WTC11 (cell line): ENCODE results near the gene ANKMY1. TPM values are rescaled to one million over a fixed set of nuclear protein-coding genes. Genes with fewer than 3 reads are reported as not detected.
"Not testable (repeated sequence)": the region's sequence is repeated elsewhere in the genome, so short reads cannot be mapped to it uniquely, and the experiment has no call there.

ENCODE experiments used
- ATAC-seq: fragments of 200-7000 bp; cut with Tn5 transposase; 2 replicates; pipeline ENCODE4 v1.10.0; 2021; ENCODE audit warnings: mild to moderate bottlenecking, moderate library complexity
- CTCF ChIA-PET: fragments of 300-600 bp; sonication (Branson Sonifier 250); formaldehyde crosslinking; loops from one replicate; lab custom pipeline; 2021; ENCODE audit warnings: antibody characterized with exemption; lab: Charles Lee
- POLR2A ChIA-PET: fragments of 350-600 bp; sonication (Branson Sonifier 250); formaldehyde crosslinking; loops from one replicate; lab custom pipeline; 2021; ENCODE audit warnings: antibody characterized with exemption; lab: Charles Lee
- DNase-seq: peaks from one replicate; pipeline ENCODE4 v3.0.0; 2021; ENCODE audit warnings: low spot score
- H3K27ac Mint-ChIP-seq: 2 replicates; pipeline ENCODE4 v1.8.0; 2021; ENCODE audit warnings: mixed read lengths
- H3K27me3 Mint-ChIP-seq: 2 replicates; pipeline ENCODE4 v1.8.0; 2021; ENCODE audit warnings: low read depth, mild to moderate bottlenecking, moderate library complexity, mixed read lengths
- H3K36me3 Mint-ChIP-seq: 2 replicates; pipeline ENCODE4 v1.8.0; 2021; ENCODE audit warnings: mixed read lengths
- H3K4me1 Mint-ChIP-seq: 2 replicates; pipeline ENCODE4 v1.8.0; 2022; ENCODE audit warnings: mixed read lengths
- H3K4me3 Mint-ChIP-seq: 2 replicates; pipeline ENCODE4 v1.8.0; 2021; ENCODE audit warnings: mild to moderate bottlenecking, moderate library complexity, mixed read lengths
- H3K9me3 Mint-ChIP-seq: 2 replicates; pipeline ENCODE4 v1.8.0; 2021; ENCODE audit warnings: mixed read lengths
- AR ChIP-seq: fragments of 250-450 bp; sonication (Bioruptor Pico); IDR thresholded peaks from 2 replicates; pipeline ENCODE4 v1.9.0; 2021; ENCODE audit warnings: mild to moderate bottlenecking
- ATF2 ChIP-seq: sonication (generic); formaldehyde crosslinking; IDR thresholded peaks from 2 replicates; pipeline ENCODE4 v1.8.1; 2022; ENCODE audit warnings: low read depth, missing genetic modification reagents, borderline replicate concordance
- E2F4 ChIP-seq: sonication (generic); formaldehyde crosslinking; IDR thresholded peaks from 2 replicates; pipeline ENCODE4 v1.8.1; 2022; ENCODE audit warnings: low read depth, mild to moderate bottlenecking, moderate library complexity, missing genetic modification reagents, borderline replicate concordance
- ESRRA ChIP-seq: sonication (generic); formaldehyde crosslinking; IDR thresholded peaks from 2 replicates; pipeline ENCODE4 v1.8.1; 2022; ENCODE audit warnings: mild to moderate bottlenecking, missing genetic modification reagents, borderline replicate concordance
- FOXJ3 ChIP-seq: sonication (generic); formaldehyde crosslinking; IDR thresholded peaks from 2 replicates; pipeline ENCODE4 v1.9.0; 2021; ENCODE audit warnings: missing genetic modification reagents, mild to moderate bottlenecking, borderline replicate concordance
- FOXK1 ChIP-seq: sonication (generic); formaldehyde crosslinking; IDR thresholded peaks from 2 replicates; pipeline ENCODE4 v1.8.0; 2022; ENCODE audit warnings: mild to moderate bottlenecking, moderate library complexity, missing genetic modification reagents
- HMGA2 ChIP-seq: fragments of 250-450 bp; sonication (Bioruptor Pico); IDR thresholded peaks from 2 replicates; pipeline ENCODE4 v1.4.0; 2021; ENCODE audit warnings: mild to moderate bottlenecking, moderate library complexity
- IRF1 ChIP-seq: sonication (generic); formaldehyde crosslinking; IDR thresholded peaks from 2 replicates; pipeline ENCODE4 v1.8.0; 2023; ENCODE audit warnings: missing genetic modification reagents
- JAZF1 ChIP-seq: fragments of 250-450 bp; sonication (Bioruptor Pico); IDR thresholded peaks from 2 replicates; pipeline ENCODE4 v1.9.0; 2021; ENCODE audit warnings: moderate library complexity, mild to moderate bottlenecking, inconsistent platforms
- MLX ChIP-seq: sonication (generic); formaldehyde crosslinking; IDR thresholded peaks from 2 replicates; pipeline ENCODE4 v1.8.1; 2023; ENCODE audit warnings: mild to moderate bottlenecking, missing genetic modification reagents, moderate library complexity
- MYBL2 ChIP-seq: sonication (generic); formaldehyde crosslinking; IDR thresholded peaks from 2 replicates; pipeline ENCODE4 v1.8.1; 2023; ENCODE audit warnings: mild to moderate bottlenecking, moderate library complexity, missing genetic modification reagents
- NFE2L1 ChIP-seq: sonication (generic); formaldehyde crosslinking; IDR thresholded peaks from 2 replicates; pipeline ENCODE4 v1.8.1; 2023; ENCODE audit warnings: missing genetic modification reagents
- NFYB ChIP-seq: sonication (generic); formaldehyde crosslinking; conservative IDR thresholded peaks from 2 replicates; pipeline ENCODE4 v1.8.0; 2022; ENCODE audit warnings: low read depth, missing genetic modification reagents
- RELA ChIP-seq: sonication (generic); formaldehyde crosslinking; IDR thresholded peaks from 2 replicates; pipeline ENCODE4 v1.8.1; 2022; ENCODE audit warnings: missing genetic modification reagents, mild to moderate bottlenecking, borderline replicate concordance
- RORB ChIP-seq: fragments of 250-450 bp; sonication (Bioruptor Pico); IDR thresholded peaks from 2 replicates; pipeline ENCODE4 v1.9.0; 2021; ENCODE audit warnings: mild to moderate bottlenecking
- TP53 ChIP-seq: sonication (generic); formaldehyde crosslinking; IDR thresholded peaks from 2 replicates; pipeline ENCODE4 v1.8.1; 2023; ENCODE audit warnings: mild to moderate bottlenecking, missing genetic modification reagents
- USF1 ChIP-seq: sonication (generic); formaldehyde crosslinking; IDR thresholded peaks from 2 replicates; pipeline ENCODE4 v1.8.0; 2022; ENCODE audit warnings: mild to moderate bottlenecking, missing genetic modification reagents
- ZNF121 ChIP-seq: sonication (generic); formaldehyde crosslinking; IDR thresholded peaks from 2 replicates; pipeline ENCODE4 v1.8.0; 2023; ENCODE audit warnings: missing genetic modification reagents
- ZNF219 ChIP-seq: sonication (generic); formaldehyde crosslinking; IDR thresholded peaks from 2 replicates; pipeline ENCODE4 v1.8.0; 2023; ENCODE audit warnings: missing genetic modification reagents, mild to moderate bottlenecking, borderline replicate concordance
- ZNF396 ChIP-seq: fragments of 250-450 bp; sonication (Bioruptor Pico); IDR thresholded peaks from 2 replicates; pipeline ENCODE4 v1.8.0; 2021; ENCODE audit warnings: mild to moderate bottlenecking, moderate library complexity, borderline replicate concordance
- total RNA-seq: library from RNA; stranded (reverse); gene quantifications from 3 replicates; pipeline ENCODE4 v1.2.3, GENCODE V29; 2021

Gene ANKMY1
- total RNA-seq, 1 experiment from 2014 or later: 4.6 TPM

- no peak for TF ChIP-seq USF1 (CRISPR knock-in tag)
- TF ChIP-seq FOXJ3: no peak
Measured at GRCh38 chr2:240551811-240552210, 6.0 kb downstream of the ANKMY1 start (continued).

- Mint-ChIP-seq H3K36me3 (peaks cover 21% of the 10 kb centered on the region), H3K4me3 (no peak overlapping the region), H3K9me3 (peaks cover 25% of the 10 kb centered on the region), H3K27me3 (peaks cover 1% of the 10 kb centered on the region), H3K4me1 (no peaks in the 10 kb centered on the region), H3K27ac (no peak overlapping the region)
- no peak for TF ChIP-seq HMGA2 (CRISPR knock-in tag)
- no peak for TF ChIP-seq AR (CRISPR knock-in tag)
- no peak for TF ChIP-seq FOXJ3
- TF ChIP-seq MLX (CRISPR knock-in tag): no peak
- TF ChIP-seq ATF2 (CRISPR knock-in tag): no peak
- no peak for TF ChIP-seq ESRRA (CRISPR knock-in tag)
- no peak for TF ChIP-seq IRF1 (CRISPR knock-in tag)
- no peak for TF ChIP-seq ZNF219 (CRISPR knock-in tag)
- no peak for TF ChIP-seq FOXK1 (CRISPR knock-in tag)
- TF ChIP-seq NFYB (CRISPR knock-in tag): no peak
- TF ChIP-seq JAZF1 (CRISPR knock-in tag): no peak
- no peak for TF ChIP-seq ZNF396 (CRISPR knock-in tag)
- TF ChIP-seq NFE2L1 (CRISPR knock-in tag): no peak
- no peak for DNase-seq
- ATAC-seq: no peak
- CTCF ChIA-PET: interaction anchor here (0.9 kb wide), 1 partner anchor 90 kb away, joined by 3 read pairs; no protein-coding TSS in a partner anchor
- POLR2A ChIA-PET: no interaction called here
Measured at GRCh38 chr2:240551288-240551687, 6.5 kb downstream of the ANKMY1 start.

- no peak for DNase-seq
- H3K36me3 Mint-ChIP-seq: peaks cover 34% of the 10 kb centered on the region
- no peak overlapping the region for H3K27ac Mint-ChIP-seq
- ATAC-seq: no peak
- H3K27me3 Mint-ChIP-seq: no peaks in the 10 kb centered on the region; the same call in 1 of the 2 replicates
- no peak overlapping the region for H3K4me3 Mint-ChIP-seq
- no peaks in the 10 kb centered on the region for H3K4me1 Mint-ChIP-seq
- CTCF ChIA-PET: no interaction called here
- TF ChIP-seq MLX (CRISPR knock-in tag): no peak
- TF ChIP-seq ZNF219 (CRISPR knock-in tag): no peak
- TF ChIP-seq ZNF121 (CRISPR knock-in tag): no peak
- TF ChIP-seq RORB (CRISPR knock-in tag): no peak
- no peak for TF ChIP-seq RELA (CRISPR knock-in tag)
- no peak for TF ChIP-seq MYBL2 (CRISPR knock-in tag)
- no peak for TF ChIP-seq E2F4 (CRISPR knock-in tag)
- TF ChIP-seq USF1 (CRISPR knock-in tag): no peak
- TF ChIP-seq TP53 (CRISPR knock-in tag): no peak
- TF ChIP-seq, all 79 proteins: peak for 0
- peaks cover 36% of the 10 kb centered on the region for H3K9me3 Mint-ChIP-seq
- POLR2A ChIA-PET: no interaction called here
Measured at GRCh38 chr2:240539906-240540305, 17.9 kb downstream of the ANKMY1 start.

GRCh38 chr2:240539101-240539500 is 18.7 kb downstream of the ANKMY1 start:
- peaks cover 35% of the 10 kb centered on the region for H3K36me3 Mint-ChIP-seq

More at GRCh38 chr2:240539101-240539500, 18.7 kb downstream of the ANKMY1 start:
- DNase-seq, ATAC-seq, H3K4me1 Mint-ChIP-seq, POLR2A ChIA-PET, H3K4me3 Mint-ChIP-seq, H3K27me3 Mint-ChIP-seq, H3K27ac Mint-ChIP-seq: not testable (repeated sequence)
- H3K9me3 Mint-ChIP-seq: peaks cover 37% of the 10 kb centered on the region
- CTCF ChIA-PET: interaction anchor here (1.0 to 1.7 kb wide), 2 partner anchors 18 to 25 kb away, joined by 4 to 8 read pairs; no protein-coding TSS in a partner anchor
